Effector memory CD8-positive, alpha-beta T cell (primary cell): ENCODE results near the gene AGBL4.

Experiments used
- ATAC-seq: fragments of 150-1000 bp; cut with Tn5 transposase; replicated peaks from 2 replicates; pipeline ENCODE4 v1.10.0; 2021; ENCODE audit warnings: mild to moderate bottlenecking, moderate library complexity
- DNase-seq, 3 experiments: peaks; one replicate each; pipeline ENCODE4 v3.0.0; 2021
- H3K27ac Mint-ChIP-seq, 2 donors: one replicate each; pipeline ENCODE4 v1.8.0; 2022; ENCODE audit warnings: mild to moderate bottlenecking in 2 of 2, mixed read lengths in 2 of 2, moderate library complexity in 2 of 2
- H3K27me3 Mint-ChIP-seq, 2 donors: one replicate each; pipeline ENCODE4 v1.8.0; 2022; ENCODE audit warnings: mixed read lengths in 2 of 2
- H3K36me3 Mint-ChIP-seq: one replicate; pipeline ENCODE4 v1.8.0; 2022; ENCODE audit warnings: mild to moderate bottlenecking, moderate library complexity, mixed read lengths; ENCODE audit not compliant: insufficient read depth
- H3K4me1 Mint-ChIP-seq, 2 donors: one replicate each; pipeline ENCODE4 v1.8.0; 2022; ENCODE audit warnings: low read depth in 2 of 2, mixed read lengths in 2 of 2
- H3K4me3 Mint-ChIP-seq, 2 donors: one replicate each; pipeline ENCODE4 v1.8.0; 2022; ENCODE audit warnings: mild to moderate bottlenecking in 2 of 2, mixed read lengths in 2 of 2, moderate library complexity in 2 of 2
- H3K9me3 Mint-ChIP-seq, 2 donors: one replicate each; pipeline ENCODE4 v1.8.0; 2022; ENCODE audit warnings: mixed read lengths in 2 of 2

Gene AGBL4

DNA sequence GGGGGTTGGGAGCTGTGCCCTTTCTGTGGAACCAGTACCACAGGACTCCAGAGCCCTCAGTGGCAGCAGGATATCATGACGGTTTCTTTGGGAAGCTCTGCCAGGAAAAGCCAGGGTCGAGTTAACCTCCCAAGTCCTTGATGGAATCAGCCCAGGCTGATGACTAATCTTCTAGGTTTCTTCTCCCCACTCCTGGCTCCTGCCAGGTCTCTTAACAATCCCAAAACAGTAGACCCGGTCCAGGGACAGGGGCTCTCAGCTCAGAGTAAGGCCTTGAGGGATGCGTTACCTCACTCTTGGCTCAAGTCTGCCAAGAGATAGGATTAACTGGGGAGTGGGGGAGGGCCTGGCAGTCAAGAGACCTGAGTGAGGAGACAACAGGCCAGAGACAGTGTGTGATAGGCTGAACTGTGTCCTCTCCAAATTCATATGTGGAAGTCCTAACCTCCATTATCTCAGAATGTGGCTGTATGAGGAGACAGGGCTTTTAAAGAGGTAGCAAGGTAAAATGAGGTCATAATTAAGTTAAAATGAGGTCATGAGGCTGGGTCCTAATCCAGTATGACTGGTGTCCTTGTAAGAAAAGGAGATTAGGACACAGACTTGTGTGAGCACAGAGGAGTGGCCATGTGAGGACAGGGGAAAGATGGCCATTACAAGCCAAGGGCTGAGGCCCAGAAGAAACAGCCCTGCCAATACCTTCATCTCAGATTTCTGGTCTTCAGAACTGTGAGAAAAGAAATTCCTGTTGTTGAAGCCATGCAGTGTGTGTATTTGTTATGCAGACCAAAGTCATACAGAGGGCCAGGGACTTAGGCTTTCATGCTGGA is 1342.1 kb downstream of the AGBL4 start:
- peaks cover 11 to 22% of the 10 kb centered on the region in 2 donors for H3K27me3 Mint-ChIP-seq
- H3K27ac Mint-ChIP-seq, result no peak overlapping the region
- H3K36me3 Mint-ChIP-seq, result no peaks in the 10 kb centered on the region
- peaks cover 0 to 5% of the 10 kb centered on the region in 2 donors for H3K4me1 Mint-ChIP-seq
- no peaks in the 10 kb centered on the region for H3K9me3 Mint-ChIP-seq
- H3K4me3 Mint-ChIP-seq, result no peak overlapping the region
- ATAC-seq, result no peak
- DNase-seq, result no peak

DNA sequence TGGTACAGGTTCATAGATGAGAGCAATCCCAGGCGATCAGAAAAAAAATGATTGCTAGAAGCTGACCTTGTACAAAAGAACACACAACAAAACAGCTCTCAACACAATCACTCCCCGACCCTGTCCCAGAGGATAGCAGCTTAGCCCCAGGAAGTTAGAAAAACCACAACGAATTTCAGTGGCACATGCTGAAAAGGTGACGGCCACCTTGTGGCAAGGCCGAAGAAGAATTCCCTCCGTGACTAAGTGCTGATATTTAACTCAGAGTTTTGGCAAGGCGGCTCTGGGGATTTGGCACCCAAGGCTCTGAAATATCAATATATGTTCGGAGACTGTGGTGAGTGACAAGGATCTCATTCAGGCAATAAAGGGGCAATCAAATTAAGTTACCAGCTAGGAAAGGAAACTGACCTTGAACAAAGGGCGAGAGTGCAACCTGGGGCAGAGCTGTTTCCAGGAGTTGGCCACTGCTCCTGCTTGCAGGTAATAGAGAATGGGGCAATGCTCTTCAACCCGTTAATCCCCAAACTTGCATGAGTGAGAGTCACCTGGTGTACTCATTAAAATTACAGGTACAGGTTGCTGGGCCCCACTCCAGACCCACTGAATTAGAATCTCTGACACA is 1343.2 kb downstream of the AGBL4 start:
- H3K4me1 Mint-ChIP-seq, result peaks cover 0 to 5% of the 10 kb centered on the region in 2 donors
- H3K9me3 Mint-ChIP-seq, result no peaks in the 10 kb centered on the region
- H3K27ac Mint-ChIP-seq, result no peak overlapping the region
- ATAC-seq (no peak), DNase-seq (no peak)
- H3K27me3 Mint-ChIP-seq, result peaks cover 14 to 22% of the 10 kb centered on the region in 2 donors
- H3K36me3 Mint-ChIP-seq, result no peaks in the 10 kb centered on the region
- H3K4me3 Mint-ChIP-seq, result no peak overlapping the region

GRCh38 chr1:48679859-48680258 is 1343.9 kb downstream of the AGBL4 start:
- peaks cover 20 to 29% of the 10 kb centered on the region in 2 donors for H3K27me3 Mint-ChIP-seq
- no peak overlapping the region for H3K4me3 Mint-ChIP-seq
- H3K36me3 Mint-ChIP-seq, result no peaks in the 10 kb centered on the region
- no peak for DNase-seq
- no peak for ATAC-seq
- H3K27ac Mint-ChIP-seq, result no peak overlapping the region
- H3K9me3 Mint-ChIP-seq, result no peaks in the 10 kb centered on the region
- peaks cover 0 to 5% of the 10 kb centered on the region in 2 donors for H3K4me1 Mint-ChIP-seq

DNA sequence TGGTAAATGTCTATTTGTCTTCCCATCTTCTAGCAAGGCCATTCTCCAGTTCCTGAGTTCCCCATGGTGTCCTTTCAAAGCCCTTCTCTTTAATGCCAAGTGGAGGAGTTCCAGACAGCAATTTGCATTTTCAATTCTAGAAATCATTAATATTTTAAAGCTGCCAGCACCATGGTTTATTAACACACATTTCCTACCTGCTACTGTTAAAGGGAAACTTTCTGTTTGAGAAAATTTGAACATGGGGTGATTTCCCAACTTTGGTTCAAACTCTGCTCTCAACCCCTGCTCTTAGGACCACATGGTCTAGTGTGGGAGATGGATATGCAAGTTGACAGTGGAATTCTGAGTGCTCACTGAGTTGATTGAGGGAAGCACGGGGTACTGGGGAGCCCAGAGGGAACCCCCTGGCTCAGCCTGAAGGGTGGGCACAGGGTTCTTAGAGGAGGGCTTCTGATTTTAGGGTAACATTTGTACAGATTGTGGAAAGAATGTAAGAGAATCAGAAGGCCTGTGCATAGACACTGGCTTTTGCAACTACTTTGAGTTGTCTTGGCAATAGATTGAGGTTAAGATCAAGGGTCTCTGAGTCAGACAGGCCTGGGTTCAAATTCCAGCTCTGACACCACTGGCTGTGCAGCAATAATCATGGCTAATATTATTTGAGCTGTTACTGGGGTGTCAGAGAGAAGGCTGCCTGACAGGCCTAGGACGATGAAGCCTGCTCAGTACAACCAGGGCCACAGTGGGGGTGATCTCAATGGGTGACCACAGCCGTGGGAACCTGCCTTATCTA is 1344.8 kb downstream of the AGBL4 start:
- no peak overlapping the region for H3K4me3 Mint-ChIP-seq
- peaks cover 0 to 5% of the 10 kb centered on the region in 2 donors for H3K4me1 Mint-ChIP-seq
- no peak for DNase-seq
- H3K27ac Mint-ChIP-seq, result no peak overlapping the region
- ATAC-seq, result no peak
- peaks cover 27 to 33% of the 10 kb centered on the region in 2 donors for H3K27me3 Mint-ChIP-seq
- no peaks in the 10 kb centered on the region for H3K36me3 Mint-ChIP-seq
- H3K9me3 Mint-ChIP-seq, result no peaks in the 10 kb centered on the region

- DNase-seq, result peak in 2 of 3 experiments; percentile 2 to 4
- peaks cover 31 to 34% of the 10 kb centered on the region in 2 donors for H3K27me3 Mint-ChIP-seq
- H3K36me3 Mint-ChIP-seq, result no peaks in the 10 kb centered on the region
- H3K4me3 Mint-ChIP-seq, result no peak overlapping the region
- no peak overlapping the region for H3K27ac Mint-ChIP-seq
- no peaks in the 10 kb centered on the region for H3K9me3 Mint-ChIP-seq
- H3K4me1 Mint-ChIP-seq, result peaks cover 0 to 5% of the 10 kb centered on the region in 2 donors
- no peak for ATAC-seq
These were observed 1346.2 kb downstream of the AGBL4 start for GRCh38 chr1:48677306-48678287.

- no peak for DNase-seq
These were observed 1346.9 kb downstream of the AGBL4 start for GRCh38 chr1:48676822-48677221.

GRCh38 chr1:48676376-48676775 is 1347.4 kb downstream of the AGBL4 start:
- no peaks in the 10 kb centered on the region for H3K36me3 Mint-ChIP-seq
- ATAC-seq, result no peak
- no peak for DNase-seq

More at GRCh38 chr1:48676822-48677221, 1346.9 kb downstream of the AGBL4 start:
- peaks cover 31 to 34% of the 10 kb centered on the region in 2 donors for H3K27me3 Mint-ChIP-seq
- no peak overlapping the region for H3K4me3 Mint-ChIP-seq
- no peaks in the 10 kb centered on the region for H3K9me3 Mint-ChIP-seq
- H3K4me1 Mint-ChIP-seq, result peaks cover 0 to 5% of the 10 kb centered on the region in 2 donors
- no peaks in the 10 kb centered on the region for H3K36me3 Mint-ChIP-seq
- H3K27ac Mint-ChIP-seq, result no peak overlapping the region
- no peak for ATAC-seq

GRCh38 chr1:48675251-48675650 is 1348.5 kb downstream of the AGBL4 start:
- Mint-ChIP-seq H3K36me3 (no peaks in the 10 kb centered on the region), H3K9me3 (no peaks in the 10 kb centered on the region), H3K4me3 (no peak overlapping the region), H3K27me3 (peaks cover 27 to 32% of the 10 kb centered on the region in 2 donors), H3K4me1 (peaks cover 0 to 5% of the 10 kb centered on the region in 2 donors), H3K27ac (no peak overlapping the region)
- DNase-seq (no peak), ATAC-seq (no peak)

More at GRCh38 chr1:48676376-48676775, 1347.4 kb downstream of the AGBL4 start:
- H3K27ac Mint-ChIP-seq, result no peak overlapping the region
- H3K4me1 Mint-ChIP-seq, result peaks cover 0 to 5% of the 10 kb centered on the region in 2 donors
- peaks cover 29 to 31% of the 10 kb centered on the region in 2 donors for H3K27me3 Mint-ChIP-seq
- H3K4me3 Mint-ChIP-seq, result no peak overlapping the region
- no peaks in the 10 kb centered on the region for H3K9me3 Mint-ChIP-seq

DNA sequence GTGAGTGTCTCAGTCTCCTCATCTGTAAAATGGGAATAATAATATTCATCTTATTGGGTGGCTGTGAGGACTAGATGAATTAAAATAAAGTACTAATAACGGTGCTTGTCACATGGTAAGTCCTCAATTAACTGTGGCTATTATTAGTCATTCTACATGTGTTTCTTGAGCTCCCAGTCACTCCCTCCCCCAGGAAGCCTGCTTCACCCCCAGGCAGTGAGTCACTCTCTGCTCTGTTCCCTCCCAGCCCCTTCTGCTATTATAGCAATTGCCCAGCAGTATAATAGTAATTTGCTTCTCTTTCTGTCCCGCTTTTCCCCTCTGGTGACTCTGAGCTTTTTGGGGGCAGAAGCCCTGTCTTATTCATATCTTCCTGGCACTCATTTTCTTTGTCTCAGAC is 1349.1 kb downstream of the AGBL4 start:
- H3K27me3 Mint-ChIP-seq, result peaks cover 33 to 38% of the 10 kb centered on the region in 2 donors

DNA sequence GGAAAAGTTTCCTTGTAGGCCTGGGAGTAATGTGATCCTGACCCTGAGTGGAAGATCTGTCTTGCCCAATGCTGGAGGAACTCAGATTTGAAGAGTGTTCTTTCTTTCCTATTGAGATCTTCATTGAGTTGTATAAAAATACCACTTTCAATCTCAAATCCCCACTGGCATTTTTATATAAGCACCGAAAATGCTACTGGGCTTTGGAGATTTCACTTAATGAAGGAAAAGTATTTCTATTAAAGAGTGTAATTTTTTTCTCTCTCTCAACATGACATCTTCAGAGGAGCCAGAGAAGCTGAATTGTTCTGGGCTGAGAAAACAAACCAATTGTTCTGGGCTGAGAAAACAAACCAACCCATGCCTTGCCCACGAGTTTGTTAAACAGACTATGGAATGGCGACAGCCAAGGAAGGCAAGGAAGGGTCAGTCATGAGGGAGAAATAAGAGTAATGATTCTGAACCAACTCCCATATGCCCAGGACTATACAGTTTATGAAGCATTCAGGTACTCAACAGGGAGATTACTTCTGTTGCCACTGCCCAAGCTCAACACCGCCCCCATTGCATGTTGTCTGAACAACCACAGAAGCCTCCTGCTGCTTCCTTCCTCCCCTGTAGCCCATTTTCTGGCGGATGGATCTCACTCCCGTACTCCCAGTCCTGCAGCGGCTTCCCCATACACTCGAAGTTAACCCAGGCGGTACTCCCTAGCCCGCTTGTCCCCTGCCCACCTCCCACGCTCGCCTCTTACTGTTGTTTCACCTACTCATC is 1350.2 kb downstream of the AGBL4 start:
- peaks cover 43 to 44% of the 10 kb centered on the region in 2 donors for H3K27me3 Mint-ChIP-seq
- H3K36me3 Mint-ChIP-seq, result no peaks in the 10 kb centered on the region
- ATAC-seq (no peak), DNase-seq (no peak)
- H3K4me1 Mint-ChIP-seq, result peaks cover 0 to 5% of the 10 kb centered on the region in 2 donors
- H3K4me3 Mint-ChIP-seq, result no peak overlapping the region
- H3K27ac Mint-ChIP-seq, result no peak overlapping the region
- H3K9me3 Mint-ChIP-seq, result no peaks in the 10 kb centered on the region

More for the DNA sequence above, 1349.1 kb downstream of the AGBL4 start:
- Mint-ChIP-seq H3K4me3 (no peak overlapping the region), H3K27ac (no peak overlapping the region), H3K4me1 (peaks cover 0 to 5% of the 10 kb centered on the region in 2 donors), H3K9me3 (no peaks in the 10 kb centered on the region), H3K36me3 (no peaks in the 10 kb centered on the region)
- DNase-seq (no peak), ATAC-seq (no peak)

DNA sequence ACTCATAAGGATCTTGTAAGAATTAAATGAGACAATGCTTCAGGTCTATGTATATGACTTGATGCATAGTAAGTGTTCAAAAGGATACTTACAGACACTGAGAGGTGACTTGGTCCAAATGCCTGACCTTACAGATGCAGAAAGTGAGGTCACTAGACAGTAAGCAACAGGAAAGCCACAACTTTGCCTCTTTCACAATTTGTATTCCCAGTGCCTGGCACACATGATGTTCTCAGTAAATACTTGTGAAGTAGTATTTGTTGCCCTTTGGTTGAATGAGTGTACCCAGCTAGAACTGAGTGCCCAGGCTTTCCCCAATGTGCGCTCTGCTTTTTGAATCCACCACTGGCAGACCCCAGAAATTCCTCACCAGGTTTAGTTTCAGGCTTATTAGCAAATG is 1352.2 kb downstream of the AGBL4 start:
- Mint-ChIP-seq H3K27me3 (peaks cover 32 to 43% of the 10 kb centered on the region in 2 donors), H3K9me3 (no peaks in the 10 kb centered on the region), H3K36me3 (no peaks in the 10 kb centered on the region), H3K4me1 (no peaks in the 10 kb centered on the region), H3K4me3 (no peak overlapping the region), H3K27ac (no peak overlapping the region)
- no peak for ATAC-seq
- DNase-seq, result no peak
